ENCODE results near the gene NUDT8.
A peak's percentile ranks its signal among the peaks of the same experiment; 100 is the strongest.
"Not testable (repeated sequence)": the region's sequence is repeated elsewhere in the genome, so short reads cannot be mapped to it uniquely, and the experiment has no call there.

NUDT8 gene

DNA sequence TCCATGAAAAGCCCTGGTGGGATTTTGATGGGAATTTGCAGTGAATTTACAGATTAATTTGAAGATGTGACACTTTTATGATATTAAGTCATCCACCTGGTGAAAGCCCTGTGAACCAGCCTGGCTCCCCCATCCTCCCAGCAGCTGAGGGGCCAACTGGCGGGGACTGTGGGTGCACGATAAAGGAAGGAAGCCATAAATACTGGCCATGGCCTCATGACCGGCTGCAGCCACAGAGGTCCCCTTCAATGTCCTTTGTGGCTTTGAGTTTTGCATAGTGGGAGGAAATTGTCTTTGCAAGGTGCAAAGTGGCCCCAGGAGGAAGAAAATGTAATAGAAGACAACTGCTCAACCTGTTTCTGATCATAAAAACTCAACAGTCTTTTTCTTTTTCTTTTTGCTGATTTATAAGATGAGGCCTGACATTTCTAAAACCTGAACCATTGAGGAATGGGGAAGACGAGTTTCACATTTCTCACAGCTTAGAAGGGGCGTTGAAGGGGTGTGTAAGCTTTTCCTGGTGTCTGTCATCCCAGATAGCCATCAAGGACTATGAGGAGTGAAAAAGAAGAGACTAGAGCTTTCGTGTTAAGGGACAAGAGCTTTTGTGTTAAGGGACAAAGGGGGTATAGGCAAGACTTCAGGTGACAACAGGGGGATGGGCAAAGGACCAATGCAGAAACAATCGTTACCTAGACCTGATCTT, 29.3 kb downstream of the NUDT8 start:
- H3K9ac ChIP-seq (ENCODE audit: low read length): peak overlapping the region; percentile 26; the same call in 1 of the 2 replicates
- H3K9me3 ChIP-seq (ENCODE audit: low read length): 0 out of 2 replicates have a peak, but pooled peaks cover 2% of the 10 kb centered on the region
- TF ChIP-seq, protein P1, sequence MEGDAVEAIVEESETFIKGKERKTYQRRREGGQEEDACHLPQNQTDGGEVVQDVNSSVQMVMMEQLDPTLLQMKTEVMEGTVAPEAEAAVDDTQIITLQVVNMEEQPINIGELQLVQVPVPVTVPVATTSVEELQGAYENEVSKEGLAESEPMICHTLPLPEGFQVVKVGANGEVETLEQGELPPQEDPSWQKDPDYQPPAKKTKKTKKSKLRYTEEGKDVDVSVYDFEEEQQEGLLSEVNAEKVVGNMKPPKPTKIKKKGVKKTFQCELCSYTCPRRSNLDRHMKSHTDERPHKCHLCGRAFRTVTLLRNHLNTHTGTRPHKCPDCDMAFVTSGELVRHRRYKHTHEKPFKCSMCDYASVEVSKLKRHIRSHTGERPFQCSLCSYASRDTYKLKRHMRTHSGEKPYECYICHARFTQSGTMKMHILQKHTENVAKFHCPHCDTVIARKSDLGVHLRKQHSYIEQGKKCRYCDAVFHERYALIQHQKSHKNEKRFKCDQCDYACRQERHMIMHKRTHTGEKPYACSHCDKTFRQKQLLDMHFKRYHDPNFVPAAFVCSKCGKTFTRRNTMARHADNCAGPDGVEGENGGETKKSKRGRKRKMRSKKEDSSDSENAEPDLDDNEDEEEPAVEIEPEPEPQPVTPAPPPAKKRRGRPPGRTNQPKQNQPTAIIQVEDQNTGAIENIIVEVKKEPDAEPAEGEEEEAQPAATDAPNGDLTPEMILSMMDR (IDR thresholded peaks at IDR 0.05; ENCODE audit: low read length): no peak
- no peak for TF ChIP-seq EZH2 (IDR thresholded peaks at IDR 0.05; ENCODE audit: borderline replicate concordance, low read length)
- H3K36me3 ChIP-seq (ENCODE audit: insufficient read depth, low read length): no peaks in the 10 kb centered on the region; the same call in 1 of the 2 replicates
- H3K9me2 ChIP-seq (ENCODE audit: low read depth, low read length): no peaks in the 10 kb centered on the region
- H3K27ac ChIP-seq (ENCODE audit: low read depth, low read length, poor library complexity, severe bottlenecking): peak overlapping the region; percentile 73
- peaks cover 3% of the 10 kb centered on the region; the same call in 1 of the 2 replicates for H3K27me3 ChIP-seq (ENCODE audit: insufficient read depth, low read length)
- peaks cover 18% of the 10 kb centered on the region for H3K4me1 ChIP-seq (ENCODE audit: insufficient read depth, low read length, severe bottlenecking)
- H2AFZ ChIP-seq (ENCODE audit: low read length): no peak overlapping the region
- H3F3A ChIP-seq (ENCODE audit: insufficient read depth, low read length): no peaks in the 10 kb centered on the region
- peak overlapping the region; percentile 45 for H3K4me2 ChIP-seq (ENCODE audit: low read length)
- H3K4me3 ChIP-seq (ENCODE audit: low read depth, low read length, poor library complexity, severe bottlenecking): peak overlapping the region; percentile 28
- H4K20me1 ChIP-seq (ENCODE audit: insufficient read depth, low read length): no peaks in the 10 kb centered on the region
- no peaks in the 10 kb centered on the region for H3K79me2 ChIP-seq (ENCODE audit: insufficient read depth, low read length)

DNA sequence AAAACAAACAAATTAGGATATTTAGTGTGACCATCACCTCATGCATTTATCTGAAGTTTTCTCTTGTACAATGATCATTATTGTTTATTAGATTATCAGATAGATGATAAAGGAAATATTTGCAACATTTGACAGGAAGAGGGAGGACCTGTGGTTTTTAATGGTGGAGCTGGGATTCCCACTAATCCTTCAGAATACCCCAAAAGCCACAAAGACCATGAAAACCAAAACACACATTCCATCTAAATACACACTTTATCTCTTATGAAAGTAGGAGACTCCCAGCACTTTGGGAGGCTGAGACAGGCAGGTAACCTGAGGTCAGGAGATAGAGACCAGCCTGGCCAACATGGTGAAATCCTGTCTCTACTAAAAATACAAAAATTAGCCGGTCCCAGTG, 30.6 kb downstream of the NUDT8 start:
- Histone ChIP-seq H3K4me1 (ENCODE audit: insufficient read depth, low read length, severe bottlenecking) (peaks cover 18% of the 10 kb centered on the region), H3K4me3 (ENCODE audit: low read depth, low read length, poor library complexity, severe bottlenecking) (no peak overlapping the region)

DNA sequence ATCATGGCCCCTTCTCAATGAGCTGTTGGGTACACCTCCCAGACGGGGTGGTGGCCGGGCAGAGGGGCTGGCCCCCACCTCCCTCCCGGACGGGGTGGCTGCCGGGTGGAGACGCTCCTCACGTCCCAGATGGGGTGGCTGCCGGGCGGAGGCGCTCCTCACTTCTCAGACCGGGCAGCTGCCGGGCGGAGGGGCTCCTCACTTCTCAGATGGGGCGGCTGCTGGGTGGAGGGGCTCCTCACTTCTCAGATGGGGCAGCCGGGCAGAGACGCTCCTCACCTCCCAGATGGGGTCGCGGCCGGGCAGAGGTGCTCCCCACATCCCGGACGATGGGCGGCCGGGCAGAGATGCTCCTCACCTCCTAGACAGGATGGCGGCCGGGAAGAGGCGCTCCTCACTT, 31.8 kb downstream of the NUDT8 start:
- H3K4me3 ChIP-seq (ENCODE audit: low read depth, low read length, poor library complexity, severe bottlenecking); H3K79me2 ChIP-seq (ENCODE audit: insufficient read depth, low read length); H4K20me1 ChIP-seq (ENCODE audit: insufficient read depth, low read length); H2AFZ ChIP-seq (ENCODE audit: low read length); H3K36me3 ChIP-seq (ENCODE audit: insufficient read depth, low read length); H3K9me3 ChIP-seq (ENCODE audit: low read length); H3K4me2 ChIP-seq (ENCODE audit: low read length); H3K9ac ChIP-seq (ENCODE audit: low read length); H3K27ac ChIP-seq (ENCODE audit: low read depth, low read length, poor library complexity, severe bottlenecking); H3F3A ChIP-seq (ENCODE audit: insufficient read depth, low read length); H3K27me3 ChIP-seq (ENCODE audit: insufficient read depth, low read length); H3K9me2 ChIP-seq (ENCODE audit: low read depth, low read length): not testable (repeated sequence)
- H3K4me1 ChIP-seq (ENCODE audit: insufficient read depth, low read length, severe bottlenecking): peaks cover 18% of the 10 kb centered on the region

More for the DNA sequence above, 30.6 kb downstream of the NUDT8 start:
- H3K27me3 ChIP-seq (ENCODE audit: insufficient read depth, low read length): peaks cover 3% of the 10 kb centered on the region; the same call in 1 of the 2 replicates
- TF ChIP-seq, protein P1 (IDR thresholded peaks at IDR 0.05; ENCODE audit: low read length): no peak
- TF ChIP-seq EZH2 (IDR thresholded peaks at IDR 0.05; ENCODE audit: borderline replicate concordance, low read length): no peak
- H2AFZ ChIP-seq (ENCODE audit: low read length): no peak overlapping the region
- no peaks in the 10 kb centered on the region for H3K9me2 ChIP-seq (ENCODE audit: low read depth, low read length)
- no peak overlapping the region for H3K27ac ChIP-seq (ENCODE audit: low read depth, low read length, poor library complexity, severe bottlenecking)
- H3K9ac ChIP-seq (ENCODE audit: low read length): no peak overlapping the region
- H4K20me1 ChIP-seq (ENCODE audit: insufficient read depth, low read length): no peaks in the 10 kb centered on the region
- H3K9me3 ChIP-seq (ENCODE audit: low read length): 0 out of 2 replicates have a peak, but pooled peaks cover 2% of the 10 kb centered on the region
- H3K4me2 ChIP-seq (ENCODE audit: low read length): no peak overlapping the region
- H3F3A ChIP-seq (ENCODE audit: insufficient read depth, low read length): no peaks in the 10 kb centered on the region
- no peaks in the 10 kb centered on the region for H3K79me2 ChIP-seq (ENCODE audit: insufficient read depth, low read length)
- no peaks in the 10 kb centered on the region; the same call in 1 of the 2 replicates for H3K36me3 ChIP-seq (ENCODE audit: insufficient read depth, low read length)

DNA sequence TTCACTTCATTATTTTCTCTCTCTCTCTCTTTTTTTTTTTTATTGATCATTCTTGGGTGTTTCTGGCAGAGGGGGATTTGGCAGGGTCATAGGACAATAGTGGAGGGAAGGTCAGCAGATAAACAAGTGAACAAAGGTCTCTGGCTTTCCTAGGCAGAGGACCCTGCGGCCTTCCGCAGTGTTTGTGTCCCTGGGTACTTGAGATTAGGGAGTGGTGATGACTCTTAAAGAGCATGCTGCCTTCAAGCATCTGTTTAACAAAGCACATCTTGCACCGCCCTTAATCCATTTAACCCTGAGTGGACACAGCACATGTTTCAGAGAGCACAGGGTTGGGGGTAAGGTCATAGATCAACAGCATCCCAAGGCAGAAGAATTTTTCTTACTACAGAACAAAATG, 32.3 kb downstream of the NUDT8 start:
- not testable (repeated sequence) for H3K4me3 ChIP-seq (ENCODE audit: low read depth, low read length, poor library complexity, severe bottlenecking); H3K27me3 ChIP-seq (ENCODE audit: insufficient read depth, low read length); H3K9me3 ChIP-seq (ENCODE audit: low read length); H4K20me1 ChIP-seq (ENCODE audit: insufficient read depth, low read length); H3K9ac ChIP-seq (ENCODE audit: low read length); H3K27ac ChIP-seq (ENCODE audit: low read depth, low read length, poor library complexity, severe bottlenecking); H3K9me2 ChIP-seq (ENCODE audit: low read depth, low read length); H3F3A ChIP-seq (ENCODE audit: insufficient read depth, low read length); H3K36me3 ChIP-seq (ENCODE audit: insufficient read depth, low read length); H3K4me2 ChIP-seq (ENCODE audit: low read length); H2AFZ ChIP-seq (ENCODE audit: low read length); H3K79me2 ChIP-seq (ENCODE audit: insufficient read depth, low read length)
- peaks cover 18% of the 10 kb centered on the region for H3K4me1 ChIP-seq (ENCODE audit: insufficient read depth, low read length, severe bottlenecking)
